GM21576 (cell line): ENCODE results near the gene JAKMIP1.
"Not testable (repeated sequence)": the region's sequence is repeated elsewhere in the genome, so short reads cannot be mapped to it uniquely, and the experiment has no call there.

ENCODE experiments used
- ATAC-seq: cut with Tn5 transposase; IDR thresholded peaks from one replicate; pipeline ENCODE4 v1.9.1; 2021; ENCODE audit warnings: mild to moderate bottlenecking, moderate library complexity; ENCODE audit not compliant: unreplicated experiment

Gene JAKMIP1

DNA sequence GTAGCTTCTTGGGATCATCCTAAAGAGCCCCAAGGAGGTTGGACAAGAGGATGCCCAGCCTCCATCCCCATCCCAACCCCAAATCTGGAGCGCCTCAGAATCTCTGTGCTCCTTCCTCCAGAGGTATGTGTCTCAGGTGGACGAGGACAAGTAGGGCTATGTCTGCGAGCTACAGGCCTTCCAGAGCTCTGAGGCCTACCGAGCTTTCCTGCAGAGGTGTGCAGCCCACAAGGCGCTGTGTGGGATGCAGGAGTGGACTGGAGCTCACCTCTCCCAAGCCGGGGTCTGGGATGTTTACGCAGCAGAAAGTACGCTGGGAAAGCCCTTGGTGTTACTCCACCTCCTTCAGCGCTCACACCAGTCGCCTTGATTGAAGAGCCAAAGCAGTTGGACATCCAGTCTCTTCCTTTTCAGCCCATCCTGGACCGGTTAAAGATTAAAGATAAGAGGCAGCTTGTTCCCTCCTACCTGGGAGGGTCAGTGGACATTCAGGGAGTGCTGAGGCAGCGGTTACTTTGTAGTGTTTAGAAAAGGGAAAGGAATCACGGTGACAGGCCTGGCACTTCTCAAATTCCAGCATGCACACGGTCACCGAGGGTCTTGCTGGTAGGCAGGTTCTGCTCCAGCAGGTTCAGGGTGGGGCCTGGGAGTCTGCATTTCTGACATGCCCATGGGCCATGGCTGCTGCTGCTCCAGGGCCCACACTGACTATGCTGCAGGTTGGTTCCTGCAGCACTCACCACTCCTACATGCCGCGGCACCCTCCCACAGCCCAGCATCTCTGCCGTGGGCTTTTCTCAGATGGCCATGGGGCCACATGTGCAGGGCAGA lies 29.5 kb upstream of the JAKMIP1 start:
- ATAC-seq: no peak

DNA sequence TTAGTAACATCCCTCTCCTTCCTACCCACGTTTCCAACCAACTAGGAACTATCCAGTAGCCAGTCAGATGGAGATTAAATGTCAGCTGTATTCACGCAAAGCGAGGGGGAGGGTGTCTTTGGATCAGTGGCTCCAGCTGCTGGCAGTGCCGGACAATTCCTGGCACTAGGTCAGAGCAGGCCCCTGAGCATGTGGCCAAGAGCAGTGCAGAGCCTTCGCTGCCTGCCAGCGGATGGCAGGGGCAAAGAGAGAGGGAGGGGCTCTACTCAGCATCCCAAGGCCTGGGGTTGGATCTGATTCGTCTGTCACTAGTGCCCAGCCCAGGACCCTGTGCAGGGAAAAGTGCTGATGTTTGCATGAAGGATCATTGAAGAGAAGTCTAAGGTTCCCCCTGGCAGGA lies 28.7 kb upstream of the JAKMIP1 start:
- no peak for ATAC-seq

DNA sequence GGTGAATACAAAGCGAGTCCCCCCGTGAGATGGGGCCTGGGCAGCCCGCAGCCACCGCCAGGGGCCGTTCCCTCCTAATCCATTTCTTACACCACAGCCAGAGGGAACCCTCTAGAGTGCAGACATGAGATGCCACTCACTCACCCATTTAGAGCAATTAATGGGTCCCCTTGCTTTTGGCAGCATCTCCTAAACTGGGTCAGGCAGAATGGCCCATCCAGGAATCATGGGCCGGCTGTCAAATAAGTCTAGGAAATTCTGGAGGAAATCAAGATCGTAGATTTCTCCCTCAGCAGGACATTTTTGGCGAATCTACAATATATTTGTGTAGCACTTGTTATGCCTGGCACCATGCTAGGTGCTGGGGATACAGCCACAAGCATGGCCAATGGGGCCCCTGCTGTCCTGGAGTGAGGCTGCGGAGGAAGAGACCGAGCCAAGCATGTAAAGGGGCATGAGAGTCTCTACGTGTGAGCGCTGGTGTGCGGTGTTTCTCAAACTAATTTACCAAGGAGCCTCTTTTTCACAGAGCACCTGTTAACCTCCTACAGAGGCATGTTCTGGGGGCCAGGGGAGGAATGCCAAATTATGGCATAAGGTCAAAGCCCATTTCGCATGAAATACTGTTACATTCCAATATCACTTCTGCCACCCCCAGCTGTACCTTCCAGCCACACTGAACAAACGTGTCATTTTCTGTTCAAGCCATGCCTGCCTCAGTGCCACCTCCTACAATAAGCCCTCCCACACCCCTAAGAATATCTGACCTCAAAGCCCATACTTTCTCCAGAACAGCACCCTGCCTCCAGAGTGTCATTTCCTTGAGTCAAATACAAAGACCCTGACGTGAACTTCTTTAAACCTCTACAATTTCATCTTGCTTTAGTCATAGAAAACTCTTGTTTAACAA lies 28.1 kb upstream of the JAKMIP1 start:
- ATAC-seq: no peak

DNA sequence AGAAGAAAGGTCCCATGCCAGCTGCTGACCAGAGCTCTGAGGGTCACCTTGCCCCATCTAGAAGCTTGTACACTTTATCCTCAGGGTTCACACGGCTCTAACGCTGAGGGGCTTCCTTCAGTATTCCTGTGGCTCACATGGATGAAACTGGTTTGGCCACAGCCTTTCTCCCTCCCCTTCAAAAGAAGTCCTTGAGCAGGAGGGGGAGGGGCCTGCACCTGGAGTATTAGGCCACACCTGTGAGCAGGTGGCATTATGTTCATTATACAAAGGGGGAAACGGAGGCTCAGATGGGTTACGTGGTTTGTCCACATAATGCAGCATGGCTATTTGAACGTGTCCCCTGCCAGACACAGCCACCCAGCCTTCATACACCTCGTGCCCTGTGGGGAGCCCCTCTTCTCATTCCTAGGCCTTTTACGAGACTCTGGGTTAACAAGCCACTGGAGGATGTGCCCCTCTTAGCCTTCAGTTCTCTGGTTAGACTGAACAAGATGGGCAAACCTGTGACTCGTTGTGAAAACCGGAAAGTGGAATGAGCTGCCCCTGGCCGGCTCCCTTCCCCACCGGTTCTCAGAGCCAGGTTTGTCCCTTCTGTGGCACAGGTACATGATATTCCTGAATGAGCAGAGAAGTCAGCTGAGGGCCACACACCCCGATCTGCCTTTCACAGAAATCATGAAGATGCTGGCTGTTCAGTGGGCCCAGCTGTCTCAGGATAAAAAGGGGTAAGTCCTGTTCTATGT lies 27.2 kb upstream of the JAKMIP1 start:
- ATAC-seq: no peak

DNA sequence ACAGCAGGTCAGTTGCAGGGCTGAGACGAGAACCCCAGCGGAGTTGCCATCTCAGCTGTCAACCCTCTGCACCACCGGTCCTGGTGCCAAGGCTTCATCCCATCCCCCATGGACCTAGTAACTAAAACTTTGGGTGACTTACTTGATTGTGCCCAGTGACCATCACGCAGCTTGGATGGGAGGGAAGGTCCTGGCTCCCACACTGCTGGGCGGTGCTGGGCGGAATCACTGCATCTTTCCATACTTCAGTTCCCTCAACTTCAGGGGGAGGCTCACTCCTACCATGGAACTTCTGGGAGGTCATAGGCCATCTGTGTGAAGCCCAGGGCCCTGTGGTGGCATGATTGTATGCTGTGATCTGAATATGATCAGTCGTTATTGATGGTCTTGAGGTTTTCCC lies 26.2 kb upstream of the JAKMIP1 start:
- ATAC-seq: no peak

DNA sequence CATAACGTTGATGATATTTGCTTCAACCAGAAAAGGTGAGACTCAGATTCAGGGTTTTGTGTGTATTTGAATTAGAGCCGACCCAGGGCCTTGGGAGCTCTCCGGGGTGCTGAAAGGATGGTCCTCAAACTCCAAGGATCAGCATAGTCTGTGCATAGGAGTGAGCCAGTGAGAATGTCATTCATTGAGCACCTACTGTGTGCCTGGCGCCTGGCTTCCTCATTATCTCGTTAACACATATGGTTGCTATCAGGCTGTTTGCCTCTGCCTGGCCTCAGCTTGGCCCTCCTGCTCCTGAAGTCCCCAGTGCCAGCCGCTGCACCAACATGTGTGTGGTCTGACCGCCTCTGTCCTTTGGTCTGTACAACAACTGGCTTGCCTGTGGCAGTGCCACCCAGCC lies 25.1 kb upstream of the JAKMIP1 start:
- ATAC-seq: no peak

DNA sequence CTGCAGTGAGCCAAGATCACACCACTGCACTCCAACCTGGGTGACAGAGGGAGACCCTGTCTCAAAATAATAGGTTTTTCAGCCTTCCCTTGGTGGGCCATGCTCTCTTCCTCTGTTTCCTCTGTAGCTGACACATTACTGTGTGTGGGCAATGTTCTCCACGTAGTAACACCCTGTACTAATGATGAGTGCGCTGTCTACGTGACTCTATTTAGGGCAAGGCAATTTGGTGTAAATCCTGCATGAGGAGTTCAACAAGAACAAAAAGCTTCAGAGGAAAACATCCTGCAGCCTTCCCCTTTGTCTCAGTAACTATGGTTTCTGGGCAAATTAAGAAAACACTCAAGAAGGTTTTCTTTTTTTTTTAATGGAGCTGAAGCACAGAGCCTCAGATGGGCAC lies 24.4 kb upstream of the JAKMIP1 start:
- no peak for ATAC-seq

DNA sequence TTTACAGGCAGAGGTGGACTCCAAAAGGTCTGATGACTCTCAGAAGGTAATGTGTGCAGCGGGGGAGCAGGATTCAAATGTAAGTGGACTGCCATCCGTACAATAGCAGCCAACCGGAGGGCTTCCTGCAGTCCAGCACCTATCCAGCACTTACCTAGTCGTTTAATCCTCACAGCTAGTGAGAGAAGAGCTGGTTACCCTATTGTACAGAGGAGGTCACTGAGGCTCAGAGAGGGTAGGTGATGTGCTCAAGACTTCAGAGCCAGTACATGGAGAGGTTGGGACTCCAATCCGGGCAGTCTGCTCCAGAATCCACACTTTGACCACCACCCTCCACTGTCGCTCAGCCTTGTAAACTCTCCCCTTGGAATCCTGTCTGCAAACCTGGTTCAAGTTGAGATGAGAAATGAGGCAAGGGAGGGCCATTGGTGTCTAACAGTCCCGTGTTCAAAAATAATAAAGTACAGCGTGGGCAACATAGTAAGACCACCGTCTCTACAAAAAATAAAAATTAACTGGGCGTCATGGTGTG lies 22.5 kb upstream of the JAKMIP1 start:
- ATAC-seq: no peak

DNA sequence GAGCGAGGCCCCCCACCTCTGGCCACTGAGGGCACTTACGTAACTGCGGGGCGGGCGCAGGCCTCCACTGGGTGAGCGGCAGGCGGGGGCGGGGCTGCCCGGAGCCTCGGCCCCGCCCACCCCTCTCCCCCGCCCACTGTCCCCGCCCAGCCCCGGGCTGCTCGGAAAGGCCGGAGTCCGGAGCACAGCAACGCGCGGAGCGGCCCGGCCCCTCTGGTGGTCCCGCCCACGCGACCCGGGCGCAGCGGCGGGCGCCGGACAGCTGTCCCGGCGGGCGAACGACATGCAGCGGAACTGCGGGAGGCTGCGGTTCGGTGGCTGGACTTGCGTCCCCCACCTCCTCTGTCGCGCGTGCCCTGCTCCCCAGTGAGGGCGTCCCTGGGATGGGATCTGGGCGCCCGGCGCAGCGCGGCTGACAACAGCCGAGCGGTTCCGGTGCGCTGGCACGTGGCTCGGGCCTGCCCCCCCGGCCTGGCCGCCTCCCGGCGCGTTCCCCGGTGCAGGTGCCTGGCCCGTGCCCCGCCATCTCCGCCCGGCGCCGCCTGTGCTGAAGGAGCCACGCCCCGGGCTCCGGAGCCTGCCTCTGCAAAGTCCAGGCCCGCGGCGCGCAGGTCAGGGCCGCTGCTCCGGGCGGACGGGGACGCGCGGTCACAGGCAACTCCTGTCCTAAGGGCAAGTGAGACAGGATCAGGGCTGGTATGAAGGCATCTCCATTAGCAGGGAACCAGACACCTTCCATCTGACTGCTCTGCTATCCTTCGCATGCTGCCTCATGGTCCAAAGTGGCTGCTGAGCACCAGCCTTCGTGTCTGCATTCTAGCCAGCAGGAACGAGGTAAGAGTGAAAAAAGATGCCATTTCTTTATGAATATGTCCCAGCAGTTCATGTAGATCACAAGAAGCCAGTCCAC lies 21.8 kb upstream of the JAKMIP1 start:
- no peak for ATAC-seq

DNA sequence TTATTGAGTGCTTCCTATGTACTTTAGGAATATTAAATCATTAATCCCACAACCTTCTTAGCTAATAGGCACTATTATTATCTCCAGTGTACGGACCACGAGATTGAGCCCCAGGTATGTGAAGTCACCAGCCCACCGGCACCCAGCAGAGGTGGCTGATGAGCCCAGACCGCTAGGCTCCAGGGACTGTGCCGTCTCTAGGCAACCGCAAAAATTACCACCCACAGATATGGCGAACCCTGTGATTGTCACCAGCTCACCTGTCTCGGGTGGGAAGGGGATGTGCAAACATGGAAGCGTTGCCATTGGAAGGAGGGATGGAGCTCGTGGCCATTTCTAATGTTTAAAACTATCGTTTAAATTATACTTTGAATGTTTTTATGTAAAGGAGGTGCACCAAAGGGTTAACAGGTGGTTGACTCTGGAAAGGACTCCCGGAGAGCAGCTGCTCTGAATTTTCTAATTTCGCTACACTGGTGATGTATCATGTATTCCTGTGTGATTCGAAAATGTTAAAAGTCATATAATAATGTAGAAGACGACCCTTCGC lies 21.0 kb upstream of the JAKMIP1 start:
- no peak for ATAC-seq

DNA sequence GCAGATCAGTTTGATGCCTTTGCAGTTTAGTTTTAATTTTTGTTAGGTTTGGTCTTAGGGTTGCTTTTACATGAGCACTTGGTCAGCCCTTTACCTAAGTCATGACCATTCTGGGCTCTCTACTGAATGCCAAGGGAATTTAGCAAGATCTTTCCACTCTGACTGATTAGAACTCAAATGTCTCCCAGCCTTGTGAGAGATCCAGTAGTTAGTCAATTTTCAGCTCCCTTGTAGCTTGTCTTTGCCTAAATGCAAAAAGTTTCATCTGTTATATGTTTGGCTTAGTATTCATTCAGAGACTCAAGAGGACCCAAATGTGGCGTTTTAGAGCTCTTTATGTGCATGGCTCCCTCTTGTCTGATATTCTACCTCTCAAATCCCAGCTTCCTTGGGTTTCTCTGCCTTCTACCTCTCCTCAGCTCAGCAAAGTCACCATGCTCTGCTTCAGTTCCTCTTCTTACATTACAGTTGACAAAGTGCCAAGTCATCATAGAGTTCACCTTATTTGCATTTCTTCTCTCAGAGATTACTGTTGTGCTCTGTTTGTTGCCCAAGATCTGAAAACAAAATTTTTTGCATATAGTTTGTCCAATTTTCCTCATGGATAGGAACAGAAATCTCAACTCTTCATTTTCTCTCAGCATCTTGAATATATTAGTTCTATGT lies 17.5 kb upstream of the JAKMIP1 start:
- peak; percentile 87 for ATAC-seq

DNA sequence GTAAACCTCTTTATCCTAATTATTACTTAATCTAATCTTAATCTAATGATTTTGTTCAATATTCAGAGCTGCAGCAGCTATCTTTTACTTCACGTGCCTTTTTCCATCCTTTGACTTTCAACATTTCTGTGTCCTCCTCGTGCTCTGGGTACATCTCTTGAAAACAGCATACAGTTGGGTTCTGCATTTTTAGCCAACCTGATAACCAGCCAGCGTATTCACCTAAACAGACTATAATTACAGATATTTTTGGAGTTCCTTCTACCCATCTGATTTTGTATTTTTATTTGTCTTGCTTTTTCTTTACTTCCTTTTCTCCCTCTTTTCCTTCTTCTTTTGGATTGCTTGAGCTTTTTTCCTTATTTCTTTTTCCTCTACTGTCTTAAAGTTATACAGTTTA lies 16.2 kb upstream of the JAKMIP1 start:
- ATAC-seq: no peak

DNA sequence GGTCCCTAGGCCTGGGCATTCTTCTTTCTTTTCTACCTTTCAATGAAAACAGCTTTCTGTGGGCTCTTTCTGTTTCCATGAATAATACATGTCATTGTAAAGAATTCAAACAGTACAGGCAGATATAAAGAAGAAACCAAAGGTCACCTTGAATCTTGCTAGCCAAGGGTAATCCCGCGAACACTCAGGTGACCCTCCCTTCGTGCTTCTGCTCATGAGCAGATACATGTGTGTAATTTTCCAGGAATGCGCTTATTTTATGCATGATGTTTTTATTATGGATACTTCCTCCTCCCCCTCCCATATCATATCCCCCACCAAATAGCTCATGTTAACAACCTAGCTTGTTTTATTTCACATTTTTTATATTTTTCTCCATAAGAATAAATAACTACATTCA lies 9.6 kb upstream of the JAKMIP1 start:
- ATAC-seq: no peak

DNA sequence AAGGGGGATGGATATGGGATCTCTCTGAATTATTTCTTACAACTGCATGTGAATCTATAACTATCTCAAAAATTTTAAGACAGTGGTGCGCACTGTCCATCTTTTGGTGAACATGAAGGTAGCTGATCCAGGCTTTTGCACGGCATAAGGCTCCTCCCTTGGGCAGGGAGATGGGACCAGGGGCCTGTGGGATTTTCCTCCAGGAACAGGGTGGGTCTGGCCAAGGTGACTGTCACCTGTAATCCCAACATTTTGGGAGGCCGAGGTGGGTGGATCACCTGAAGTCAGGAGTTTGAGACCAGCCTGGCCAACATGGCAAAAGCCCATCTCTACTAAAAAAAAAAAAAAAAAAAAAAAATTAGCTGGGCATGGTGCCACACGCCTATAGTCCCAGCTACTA lies 8.9 kb upstream of the JAKMIP1 start:
- not testable (repeated sequence) for ATAC-seq

DNA sequence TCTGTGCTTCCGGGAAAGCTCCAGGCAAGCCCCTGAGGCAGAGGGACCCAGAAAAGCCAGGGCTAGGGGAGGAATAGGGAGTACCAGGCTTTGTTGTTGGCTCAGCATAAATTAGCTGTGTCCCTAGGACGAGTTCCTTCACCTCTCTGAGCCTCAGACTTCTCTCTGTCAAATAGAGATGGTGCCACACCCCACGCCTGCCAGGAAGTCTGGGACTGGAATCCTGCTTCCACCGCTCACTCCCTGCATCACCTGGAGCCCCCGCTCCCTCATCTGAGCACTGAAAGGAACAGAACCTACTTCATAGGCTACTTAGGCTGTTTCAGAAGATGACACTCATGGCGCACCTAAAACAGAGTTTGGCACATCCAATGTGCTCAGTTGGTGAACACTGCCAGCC lies 8.1 kb upstream of the JAKMIP1 start:
- ATAC-seq: no peak

DNA sequence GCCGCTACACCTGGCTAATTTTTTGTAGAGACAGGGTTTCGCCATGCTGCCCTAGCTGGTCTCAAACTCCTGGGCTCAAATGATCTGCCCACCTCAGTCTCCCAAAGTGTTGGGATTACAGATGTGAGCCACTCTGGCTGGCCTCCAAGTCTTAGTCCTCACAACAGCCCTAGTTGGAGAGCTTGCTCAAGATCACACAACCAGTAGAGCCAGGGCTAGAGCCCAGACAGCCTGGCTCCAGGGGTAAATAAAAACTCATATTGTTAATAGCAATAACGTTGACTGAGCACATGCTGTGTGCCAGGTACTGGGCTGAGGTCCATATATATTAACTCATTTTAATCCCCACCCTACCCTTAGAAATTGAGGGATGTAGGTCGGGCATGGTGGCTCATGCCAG lies 7.3 kb upstream of the JAKMIP1 start:
- ATAC-seq: no peak

DNA sequence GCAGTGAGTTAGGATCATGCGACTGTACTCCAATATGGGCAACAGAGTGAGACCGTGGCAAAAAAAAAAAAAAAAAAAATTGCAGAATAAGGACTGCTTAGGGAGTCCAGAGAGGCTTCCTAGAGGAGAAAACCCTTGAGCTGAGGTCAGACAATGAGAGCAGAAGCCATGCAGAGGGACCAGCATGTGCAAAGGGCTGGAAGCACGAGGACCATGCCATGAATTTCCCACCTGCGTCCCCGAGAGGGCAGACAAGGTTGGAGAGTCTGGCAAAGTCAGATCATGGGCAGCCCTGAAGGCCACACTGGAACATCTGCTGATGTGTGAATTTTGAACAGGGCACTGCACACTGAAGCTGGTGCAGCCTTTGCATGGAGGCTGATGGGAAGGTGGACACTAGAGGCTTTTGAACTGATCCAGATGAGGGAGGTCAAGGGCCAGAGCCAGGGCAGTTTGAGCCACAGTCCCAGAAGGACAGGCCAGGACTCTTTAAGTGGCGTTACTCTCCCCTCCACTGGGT lies 6.5 kb upstream of the JAKMIP1 start:
- ATAC-seq: no peak

DNA sequence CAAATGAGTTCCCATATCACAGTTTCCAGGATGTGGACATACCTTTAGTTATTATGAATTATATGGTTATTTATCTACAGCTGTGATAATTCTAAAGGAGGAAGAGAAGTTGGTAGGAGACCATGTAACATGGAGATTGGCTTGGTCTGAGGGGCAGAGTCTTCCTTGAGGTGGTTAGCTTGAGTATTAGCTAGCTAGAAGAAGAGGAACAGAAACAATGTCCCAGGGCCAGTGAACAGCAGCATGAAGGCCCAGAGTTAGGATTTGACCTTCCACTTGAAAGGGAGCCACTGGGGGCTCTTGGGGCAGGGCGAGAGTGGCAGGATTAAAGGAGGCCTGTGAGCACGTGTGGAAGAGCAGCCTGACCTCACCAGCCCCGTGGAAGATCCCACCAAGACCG lies 5.6 kb upstream of the JAKMIP1 start:
- ATAC-seq: no peak

DNA sequence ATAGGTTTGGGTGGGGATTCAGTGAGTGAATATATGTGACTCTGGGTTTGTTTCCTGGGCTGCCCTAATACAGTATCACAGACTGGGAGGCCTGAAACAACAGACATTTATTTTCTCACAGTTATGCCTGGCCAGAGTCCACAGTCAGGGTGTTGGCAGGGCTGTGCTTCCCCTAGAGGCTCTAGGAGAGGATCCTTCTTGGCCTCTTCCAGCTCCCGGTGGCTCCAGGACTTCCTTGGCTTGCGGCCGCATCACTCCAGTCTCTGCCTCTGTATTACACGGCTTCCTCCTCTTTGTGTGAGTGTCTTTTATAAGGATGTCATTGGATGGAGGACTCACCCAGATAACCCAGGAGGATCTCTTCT lies 5.2 kb upstream of the JAKMIP1 start:
- no peak for ATAC-seq
